ENCODE data around the gene TSEN54. TPM values are rescaled to one million over a fixed set of nuclear protein-coding genes. Genes with fewer than 3 reads are reported as not detected.

TSEN54 gene
- total and polyA plus RNA-seq, 2 donors: 36.3 to 91.0 TPM

- no peak overlapping the region for H3K27ac ChIP-seq (ENCODE audit: low read depth in 1 of 2, low read length in 1 of 2)
- no peak for DNase-seq (ENCODE audit: low read depth in 6 of 9, low spot score in 9 of 9)
- H3K9me3 ChIP-seq (ENCODE audit: control insufficient read depth in 2 of 2, insufficient read depth in 1 of 2, low read length in 1 of 2): no peaks in the 10 kb centered on the region
- H3K27me3 ChIP-seq (ENCODE audit: control insufficient read depth in 2 of 2, insufficient read depth in 1 of 2, low read length in 1 of 2): no peaks in the 10 kb centered on the region
- no peak overlapping the region for H3K4me3 ChIP-seq (ENCODE audit: low read length in 2 of 2)
- WGBS: 96% methylated on average over 15 of the region's 15 CpGs
- no peaks in the 10 kb centered on the region for H3K4me1 ChIP-seq (ENCODE audit: control insufficient read depth in 2 of 2, insufficient read depth in 2 of 2, low read length in 2 of 2)
- peaks cover 0 to 8% of the 10 kb centered on the region in 2 donors for H3K36me3 ChIP-seq (ENCODE audit: control insufficient read depth in 2 of 2, insufficient read depth in 2 of 2, low read length in 1 of 2)
Observed at GRCh38 chr17:75505640-75506039, 10.7 kb upstream of the TSEN54 start.

- no peaks in the 10 kb centered on the region for H3K9me3 ChIP-seq (ENCODE audit: control insufficient read depth in 2 of 2, insufficient read depth in 1 of 2, low read length in 1 of 2)
- H3K4me1 ChIP-seq (ENCODE audit: control insufficient read depth in 2 of 2, insufficient read depth in 2 of 2, low read length in 2 of 2): no peaks in the 10 kb centered on the region
- no peak for DNase-seq (ENCODE audit: low read depth in 6 of 9, low spot score in 9 of 9)
- H3K27me3 ChIP-seq (ENCODE audit: control insufficient read depth in 2 of 2, insufficient read depth in 1 of 2, low read length in 1 of 2): no peaks in the 10 kb centered on the region
- 90% methylated on average over 21 of the region's 21 CpGs for WGBS
- no peak overlapping the region for H3K27ac ChIP-seq (ENCODE audit: low read depth in 1 of 2, low read length in 1 of 2)
- peaks cover 0 to 4% of the 10 kb centered on the region in 2 donors for H3K36me3 ChIP-seq (ENCODE audit: control insufficient read depth in 2 of 2, insufficient read depth in 2 of 2, low read length in 1 of 2)
- H3K4me3 ChIP-seq (ENCODE audit: low read length in 2 of 2): no peak overlapping the region
Observed at GRCh38 chr17:75506134-75506533, 10.2 kb upstream of the TSEN54 start.

- Histone ChIP-seq H3K4me1 (ENCODE audit: control insufficient read depth in 2 of 2, insufficient read depth in 2 of 2, low read length in 2 of 2) (no peaks in the 10 kb centered on the region), H3K27ac (ENCODE audit: low read depth in 1 of 2, low read length in 1 of 2) (no peak overlapping the region), H3K36me3 (ENCODE audit: control insufficient read depth in 2 of 2, insufficient read depth in 2 of 2, low read length in 1 of 2) (peaks cover 0 to 2% of the 10 kb centered on the region in 2 donors), H3K9me3 (ENCODE audit: control insufficient read depth in 2 of 2, insufficient read depth in 1 of 2, low read length in 1 of 2) (no peaks in the 10 kb centered on the region), H3K27me3 (ENCODE audit: control insufficient read depth in 2 of 2, insufficient read depth in 1 of 2, low read length in 1 of 2) (no peaks in the 10 kb centered on the region), H3K4me3 (ENCODE audit: low read length in 2 of 2) (no peak overlapping the region)
- WGBS: 97% methylated on average over 20 of the region's 20 CpGs
- no peak for DNase-seq (ENCODE audit: low read depth in 6 of 9, low spot score in 9 of 9)
Observed at GRCh38 chr17:75506888-75507287, 9.4 kb upstream of the TSEN54 start.

- Histone ChIP-seq H3K27me3 (ENCODE audit: control insufficient read depth in 2 of 2, insufficient read depth in 1 of 2, low read length in 1 of 2) (no peaks in the 10 kb centered on the region), H3K9me3 (ENCODE audit: control insufficient read depth in 2 of 2, insufficient read depth in 1 of 2, low read length in 1 of 2) (no peaks in the 10 kb centered on the region), H3K36me3 (ENCODE audit: control insufficient read depth in 2 of 2, insufficient read depth in 2 of 2, low read length in 1 of 2) (peaks cover 0 to 2% of the 10 kb centered on the region in 2 donors), H3K4me3 (ENCODE audit: low read length in 2 of 2) (no peak overlapping the region), H3K4me1 (ENCODE audit: control insufficient read depth in 2 of 2, insufficient read depth in 2 of 2, low read length in 2 of 2) (no peaks in the 10 kb centered on the region), H3K27ac (ENCODE audit: low read depth in 1 of 2, low read length in 1 of 2) (no peak overlapping the region)
- no peak for DNase-seq (ENCODE audit: low read depth in 6 of 9, low spot score in 9 of 9)
- 94% methylated on average over 27 of the region's 27 CpGs for WGBS
Observed at GRCh38 chr17:75507733-75508719, 8.3 kb upstream of the TSEN54 start.

- DNase-seq (ENCODE audit: low read depth in 6 of 9, low spot score in 9 of 9): no peak
- Histone ChIP-seq H3K9me3 (ENCODE audit: control insufficient read depth in 2 of 2, insufficient read depth in 1 of 2, low read length in 1 of 2) (no peaks in the 10 kb centered on the region), H3K36me3 (ENCODE audit: control insufficient read depth in 2 of 2, insufficient read depth in 2 of 2, low read length in 1 of 2) (peaks cover 0 to 2% of the 10 kb centered on the region in 2 donors), H3K4me3 (ENCODE audit: low read length in 2 of 2) (no peak overlapping the region), H3K27me3 (ENCODE audit: control insufficient read depth in 2 of 2, insufficient read depth in 1 of 2, low read length in 1 of 2) (peaks cover 0 to 3% of the 10 kb centered on the region in 2 donors), H3K4me1 (ENCODE audit: control insufficient read depth in 2 of 2, insufficient read depth in 2 of 2, low read length in 2 of 2) (no peaks in the 10 kb centered on the region), H3K27ac (ENCODE audit: low read depth in 1 of 2, low read length in 1 of 2) (no peak overlapping the region)
- 96% methylated on average over 5 of the region's 5 CpGs for WGBS
Observed at GRCh38 chr17:75508931-75509361, 7.4 kb upstream of the TSEN54 start.

DNA sequence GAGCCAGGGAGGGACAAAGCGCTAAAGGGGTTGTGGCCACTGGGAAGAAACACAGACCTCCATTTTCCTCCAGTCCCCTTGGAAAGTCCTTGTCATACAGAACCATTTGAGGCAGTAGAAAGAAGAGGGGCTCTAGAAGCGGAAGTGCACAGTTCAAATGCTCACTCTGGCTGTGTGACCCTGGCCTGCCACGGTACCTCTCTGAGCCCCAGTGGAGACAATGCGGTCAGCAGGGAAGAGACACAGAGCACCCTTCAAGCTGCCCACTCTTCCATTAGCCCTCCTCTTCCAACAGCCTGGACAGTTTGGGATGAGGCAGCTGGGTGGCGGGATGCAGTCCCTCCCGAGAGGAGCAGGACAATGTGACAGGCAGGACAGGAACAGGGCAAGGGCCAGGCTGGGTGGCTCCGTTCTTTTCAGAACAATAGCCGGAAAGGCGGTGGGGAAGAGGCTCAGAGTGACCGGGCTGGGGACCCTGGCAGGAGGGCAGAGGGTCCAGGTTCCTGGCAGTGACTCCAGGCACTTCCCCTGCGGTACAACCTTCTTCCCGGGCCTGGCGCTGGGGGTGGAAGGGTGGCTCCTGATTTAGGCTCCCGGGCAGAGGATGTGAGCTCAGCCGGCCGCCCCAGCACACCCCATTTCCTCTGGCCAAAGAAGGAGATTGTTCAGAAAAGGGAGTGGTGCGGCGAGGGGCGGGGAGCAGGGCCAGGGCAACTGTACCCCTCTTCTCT, 6.6 kb upstream of the TSEN54 start:
- no peak for DNase-seq (ENCODE audit: low read depth in 6 of 9, low spot score in 9 of 9)
- no peaks in the 10 kb centered on the region for H3K9me3 ChIP-seq (ENCODE audit: control insufficient read depth in 2 of 2, insufficient read depth in 1 of 2, low read length in 1 of 2)
- H3K27me3 ChIP-seq (ENCODE audit: control insufficient read depth in 2 of 2, insufficient read depth in 1 of 2, low read length in 1 of 2): peaks cover 0 to 11% of the 10 kb centered on the region in 2 donors
- 97% methylated on average over 19 of the region's 19 CpGs for WGBS
- H3K4me3 ChIP-seq (ENCODE audit: low read length in 2 of 2): no peak overlapping the region
- peak overlapping the region in 1 of 2 donors; percentile 10 for H3K27ac ChIP-seq (ENCODE audit: low read depth in 1 of 2, low read length in 1 of 2)
- H3K36me3 ChIP-seq (ENCODE audit: control insufficient read depth in 2 of 2, insufficient read depth in 2 of 2, low read length in 1 of 2): peaks cover 0 to 2% of the 10 kb centered on the region in 2 donors
- peaks cover 0 to 5% of the 10 kb centered on the region in 2 donors for H3K4me1 ChIP-seq (ENCODE audit: control insufficient read depth in 2 of 2, insufficient read depth in 2 of 2, low read length in 2 of 2)

DNA sequence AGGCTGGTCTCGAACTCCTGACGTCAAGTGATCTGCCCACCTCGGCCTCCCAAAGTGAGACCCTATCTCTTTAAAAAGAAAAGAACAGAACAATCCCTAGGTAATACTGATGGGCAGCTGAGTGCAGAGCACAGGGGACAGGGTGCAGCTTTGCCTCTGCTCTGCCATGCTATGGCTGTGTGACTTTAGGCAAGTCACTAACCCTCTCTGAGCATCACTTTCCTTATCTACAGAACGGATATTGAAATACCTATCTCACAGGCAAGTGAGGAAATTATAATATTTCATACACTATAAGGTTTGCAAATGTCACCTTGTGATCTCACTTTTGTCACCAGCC, 5.1 kb upstream of the TSEN54 start:
- Histone ChIP-seq H3K27ac (ENCODE audit: low read depth in 1 of 2, low read length in 1 of 2) (no peak overlapping the region), H3K36me3 (ENCODE audit: control insufficient read depth in 2 of 2, insufficient read depth in 2 of 2, low read length in 1 of 2) (no peaks in the 10 kb centered on the region), H3K4me3 (ENCODE audit: low read length in 2 of 2) (no peak overlapping the region), H3K4me1 (ENCODE audit: control insufficient read depth in 2 of 2, insufficient read depth in 2 of 2, low read length in 2 of 2) (peaks cover 5 to 16% of the 10 kb centered on the region in 2 donors), H3K9me3 (ENCODE audit: control insufficient read depth in 2 of 2, insufficient read depth in 1 of 2, low read length in 1 of 2) (no peaks in the 10 kb centered on the region), H3K27me3 (ENCODE audit: control insufficient read depth in 2 of 2, insufficient read depth in 1 of 2, low read length in 1 of 2) (peaks cover 6 to 21% of the 10 kb centered on the region in 2 donors)
- DNase-seq (ENCODE audit: low read depth in 6 of 9, low spot score in 9 of 9): no peak
- 98% methylated on average over 4 of the region's 4 CpGs for WGBS

DNA sequence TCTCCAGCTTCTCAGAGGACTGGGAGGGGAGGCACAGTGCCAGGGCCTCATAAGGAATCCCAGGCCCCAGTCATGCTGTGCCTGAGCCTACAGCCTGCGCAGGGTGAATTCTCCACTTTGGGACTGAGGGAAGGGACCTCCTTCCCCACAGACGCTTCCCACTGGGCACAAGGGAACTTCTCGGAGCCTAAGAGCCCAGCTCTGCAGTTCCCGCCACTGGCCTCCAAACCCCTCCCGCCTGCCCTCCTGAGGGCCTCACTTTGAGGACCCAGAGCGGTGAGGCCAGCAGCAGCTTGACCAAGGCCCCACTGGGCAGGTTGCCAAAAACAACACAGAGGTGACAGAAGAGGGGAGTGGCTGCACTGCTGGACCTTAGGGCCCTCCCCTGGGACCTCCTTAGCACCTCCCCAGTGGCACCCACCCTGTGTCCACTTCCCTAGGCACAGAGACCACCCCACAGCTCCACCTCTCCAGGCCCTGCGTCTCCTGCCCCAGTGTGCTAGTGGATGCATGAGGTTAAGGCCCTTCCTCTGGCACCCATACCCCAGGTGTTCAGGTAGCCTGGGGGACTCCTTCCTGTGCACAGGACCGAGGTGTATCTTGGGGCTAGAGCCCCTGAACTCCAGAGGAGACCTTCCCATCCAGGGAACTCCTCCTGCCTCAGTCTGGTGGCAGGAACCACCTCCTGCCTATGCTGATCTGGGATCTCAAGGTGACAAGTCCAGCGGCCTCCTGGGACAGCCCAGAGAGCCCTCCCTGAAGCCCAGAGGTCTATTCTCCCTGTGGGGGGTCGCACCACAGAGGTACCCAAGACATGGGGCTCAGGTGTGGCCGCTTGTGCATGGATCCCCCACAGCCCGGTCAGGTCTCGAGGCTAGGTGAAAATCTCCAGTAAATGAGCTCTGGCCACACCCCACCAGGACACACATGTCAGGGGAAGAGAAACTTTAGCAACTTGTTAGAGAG, 4.4 kb upstream of the TSEN54 start:
- peaks cover 6 to 17% of the 10 kb centered on the region in 2 donors for H3K4me1 ChIP-seq (ENCODE audit: control insufficient read depth in 2 of 2, insufficient read depth in 2 of 2, low read length in 2 of 2)
- H3K9me3 ChIP-seq (ENCODE audit: control insufficient read depth in 2 of 2, insufficient read depth in 1 of 2, low read length in 1 of 2): no peaks in the 10 kb centered on the region
- no peaks in the 10 kb centered on the region for H3K36me3 ChIP-seq (ENCODE audit: control insufficient read depth in 2 of 2, insufficient read depth in 2 of 2, low read length in 1 of 2)
- no peak overlapping the region for H3K27ac ChIP-seq (ENCODE audit: low read depth in 1 of 2, low read length in 1 of 2)
- peaks cover 6 to 23% of the 10 kb centered on the region in 2 donors for H3K27me3 ChIP-seq (ENCODE audit: control insufficient read depth in 2 of 2, insufficient read depth in 1 of 2, low read length in 1 of 2)
- no peak overlapping the region for H3K4me3 ChIP-seq (ENCODE audit: low read length in 2 of 2)
- 89% methylated on average over 13 of the region's 13 CpGs for WGBS
- no peak for DNase-seq (ENCODE audit: low read depth in 6 of 9, low spot score in 9 of 9)

Data from thymus (tissue), 11 donors.